ENCODE data around the gene PFKFB1.

DNA sequence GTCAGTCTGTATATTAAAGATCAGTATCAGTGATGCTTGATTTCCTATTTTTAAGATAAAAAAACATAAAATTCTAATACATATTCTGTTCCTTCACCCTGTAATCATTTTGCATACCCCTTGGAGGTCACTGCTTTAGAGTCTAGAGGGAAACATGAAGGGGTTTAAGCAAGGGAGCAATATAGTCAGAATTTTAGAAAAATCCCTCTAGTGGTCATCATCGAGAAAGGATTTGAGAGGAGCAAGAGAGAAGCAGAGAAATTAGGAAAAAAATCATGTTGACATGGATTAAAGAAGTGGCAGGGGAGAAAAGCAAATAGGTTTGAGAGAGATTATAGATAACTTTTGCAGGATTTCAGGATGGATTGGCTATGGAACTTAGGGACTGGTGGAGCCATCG lies 17.3 kb upstream of the PFKFB1 start:
- TF ChIP-seq, protein P1, sequence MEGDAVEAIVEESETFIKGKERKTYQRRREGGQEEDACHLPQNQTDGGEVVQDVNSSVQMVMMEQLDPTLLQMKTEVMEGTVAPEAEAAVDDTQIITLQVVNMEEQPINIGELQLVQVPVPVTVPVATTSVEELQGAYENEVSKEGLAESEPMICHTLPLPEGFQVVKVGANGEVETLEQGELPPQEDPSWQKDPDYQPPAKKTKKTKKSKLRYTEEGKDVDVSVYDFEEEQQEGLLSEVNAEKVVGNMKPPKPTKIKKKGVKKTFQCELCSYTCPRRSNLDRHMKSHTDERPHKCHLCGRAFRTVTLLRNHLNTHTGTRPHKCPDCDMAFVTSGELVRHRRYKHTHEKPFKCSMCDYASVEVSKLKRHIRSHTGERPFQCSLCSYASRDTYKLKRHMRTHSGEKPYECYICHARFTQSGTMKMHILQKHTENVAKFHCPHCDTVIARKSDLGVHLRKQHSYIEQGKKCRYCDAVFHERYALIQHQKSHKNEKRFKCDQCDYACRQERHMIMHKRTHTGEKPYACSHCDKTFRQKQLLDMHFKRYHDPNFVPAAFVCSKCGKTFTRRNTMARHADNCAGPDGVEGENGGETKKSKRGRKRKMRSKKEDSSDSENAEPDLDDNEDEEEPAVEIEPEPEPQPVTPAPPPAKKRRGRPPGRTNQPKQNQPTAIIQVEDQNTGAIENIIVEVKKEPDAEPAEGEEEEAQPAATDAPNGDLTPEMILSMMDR (IDR thresholded peaks at IDR 0.05), result no peak
- no peak for TF ChIP-seq POLR2AphosphoS5 (IDR thresholded peaks at IDR 0.05)
- TF ChIP-seq POLR2A (IDR thresholded peaks at IDR 0.05), result no peak
